Erythroblast (primary cell): ENCODE data around the gene ARHGEF7.

Experiments used
- DNase-seq, 2 experiments: peaks; one replicate each; lab custom pipeline; 2025; lab: John Stamatoyannopoulos, UW
- GATA1 ChIP-seq: IDR thresholded peaks from 2 replicates; pipeline ENCODE4 v1.6.1; 2011; ENCODE audit warnings: low read depth, mild to moderate bottlenecking, control low read depth, low read length, moderate library complexity
- POLR2A ChIP-seq: IDR thresholded peaks from 2 replicates; pipeline ENCODE4 v1.6.1; 2011; ENCODE audit warnings: mild to moderate bottlenecking, low read length

ARHGEF7 gene

GRCh38 chr13:111201304-111201940, 86.3 kb downstream of the ARHGEF7 start:
- no peak for DNase-seq
- TF ChIP-seq POLR2A, result no peak
- TF ChIP-seq GATA1, result no peak

DNA sequence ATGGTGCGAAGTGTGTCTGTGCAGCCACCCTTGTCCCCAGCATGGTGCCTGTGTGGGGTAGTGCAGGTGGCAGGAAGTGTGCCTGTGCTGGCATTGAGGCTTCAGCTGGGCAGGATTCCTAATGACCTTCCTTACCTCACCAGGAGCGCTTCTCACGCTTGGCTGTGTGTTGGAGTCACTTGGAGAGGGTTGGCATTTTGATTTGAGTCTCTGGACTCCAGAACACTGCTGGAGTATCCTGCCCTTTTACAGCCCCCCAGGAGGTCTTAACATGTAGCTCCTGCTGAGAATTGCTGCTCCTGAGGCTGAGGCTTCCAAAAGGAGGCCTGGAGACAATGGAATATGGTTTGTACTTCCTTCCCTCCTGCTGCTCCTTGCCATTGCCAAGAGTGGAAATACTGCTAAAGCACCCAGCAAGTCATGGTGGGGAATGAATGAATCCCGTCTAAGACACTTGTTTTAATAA, 87.1 kb downstream of the ARHGEF7 start:
- TF ChIP-seq GATA1, result no peak
- no peak for TF ChIP-seq POLR2A
- DNase-seq, result no peak

- TF ChIP-seq POLR2A, result no peak
- no peak for TF ChIP-seq GATA1
- peak; percentile 13 to 33 for DNase-seq
These were observed 87.6 kb downstream of the ARHGEF7 start for GRCh38 chr13:111202745-111203144.

DNA sequence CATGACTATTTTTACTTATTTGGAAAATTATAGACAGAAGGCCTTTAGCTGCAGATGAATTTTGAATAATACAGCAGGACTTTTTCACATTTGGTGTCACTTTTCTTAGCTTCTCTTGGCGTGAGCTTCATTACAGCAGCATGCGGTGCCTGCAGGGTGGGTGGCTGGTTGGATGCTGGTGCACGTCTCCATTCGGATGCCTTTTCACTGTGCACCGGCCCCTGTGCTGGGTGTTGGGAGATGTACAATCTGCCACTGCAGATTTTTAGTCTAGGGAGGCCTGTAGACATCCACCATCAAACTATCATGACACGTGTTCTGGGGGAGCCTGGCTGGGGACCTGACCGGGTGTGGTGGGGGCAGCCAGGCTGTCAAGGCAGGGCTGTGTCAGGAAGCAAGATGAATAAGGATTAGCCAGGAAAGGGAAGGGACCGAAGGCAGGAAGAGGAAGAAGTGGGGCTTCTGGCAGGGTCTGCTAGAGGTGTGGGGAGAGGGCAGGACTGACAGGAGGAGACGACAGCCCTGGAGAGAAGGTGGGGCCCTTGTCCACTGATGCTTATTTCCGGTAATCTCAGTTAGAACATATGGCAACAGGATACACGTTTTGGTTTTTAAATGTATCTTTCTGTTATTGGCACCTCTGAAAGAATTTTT, 88.8 kb downstream of the ARHGEF7 start:
- no peak for DNase-seq
- TF ChIP-seq POLR2A (no peak), GATA1 (no peak)

GRCh38 chr13:111204438-111205177, 89.5 kb downstream of the ARHGEF7 start:
- TF ChIP-seq GATA1, result no peak
- TF ChIP-seq POLR2A, result no peak
- DNase-seq, result peak; percentile 47 to 58

DNA sequence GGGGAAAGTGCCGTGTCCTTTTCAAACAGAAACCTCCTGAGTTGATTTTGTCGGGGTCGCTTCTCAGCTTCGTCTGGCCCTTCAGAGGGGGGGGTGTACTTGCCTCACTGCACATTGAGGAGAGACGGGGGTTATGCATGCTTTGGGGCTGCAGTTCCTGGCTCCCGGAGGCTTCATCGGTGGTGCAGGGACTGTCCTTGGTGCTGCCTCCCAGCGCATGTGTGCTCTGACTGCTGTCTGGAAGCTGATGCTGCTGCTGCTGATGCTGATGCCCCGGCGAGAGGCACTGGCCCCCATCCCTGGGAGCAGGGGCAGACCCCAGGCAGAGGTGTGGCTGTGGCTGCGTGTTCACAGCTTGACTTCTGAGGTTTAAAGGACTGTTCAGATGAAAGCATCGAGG, 91.0 kb downstream of the ARHGEF7 start:
- DNase-seq, result no peak
- no peak for TF ChIP-seq POLR2A
- TF ChIP-seq GATA1, result no peak

GRCh38 chr13:111209613-111210012, 94.5 kb downstream of the ARHGEF7 start:
- TF ChIP-seq POLR2A (no peak), GATA1 (no peak)
- no peak for DNase-seq

- no peak for TF ChIP-seq POLR2A
- no peak for TF ChIP-seq GATA1
- no peak for DNase-seq
These were observed 95.0 kb downstream of the ARHGEF7 start for GRCh38 chr13:111210091-111210490.

GRCh38 chr13:111210544-111211469, 95.7 kb downstream of the ARHGEF7 start:
- no peak for TF ChIP-seq POLR2A
- TF ChIP-seq GATA1, result no peak
- DNase-seq, result no peak

- TF ChIP-seq GATA1 (no peak), POLR2A (no peak)
- no peak for DNase-seq
These were observed 96.8 kb downstream of the ARHGEF7 start for GRCh38 chr13:111211789-111212516.

DNA sequence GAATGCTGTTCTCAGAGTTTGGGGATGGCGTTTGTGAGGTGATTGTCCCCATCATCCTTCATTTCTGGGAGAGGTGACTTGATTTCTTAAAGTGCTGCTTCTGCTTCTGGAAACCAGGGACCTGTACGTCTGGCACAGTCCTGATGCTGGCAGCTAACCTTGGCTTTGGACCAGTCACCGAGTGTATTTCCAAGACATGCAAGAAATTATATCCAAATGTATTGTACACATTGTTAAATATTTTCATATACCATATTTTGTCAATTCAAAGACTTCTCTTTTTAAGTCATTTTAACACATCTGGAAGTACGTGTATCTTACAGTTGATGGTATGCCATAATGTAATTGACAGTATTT, 97.4 kb downstream of the ARHGEF7 start:
- TF ChIP-seq GATA1, result no peak
- TF ChIP-seq POLR2A, result no peak

GRCh38 chr13:111213964-111214726, 99.0 kb downstream of the ARHGEF7 start:
- peak; percentile 5 to 11 for DNase-seq
- TF ChIP-seq POLR2A (no peak), GATA1 (no peak)

More for the DNA sequence above, 97.4 kb downstream of the ARHGEF7 start:
- DNase-seq, result no peak
